Measurements from ENCODE around the gene VNN1.

GRCh38 chr6:132671295-132671694 is 42.6 kb downstream of the VNN1 start:
- TF ChIP-seq POLR2A (IDR thresholded peaks at IDR 0.05): no peak
- TF ChIP-seq CTCF (IDR thresholded peaks at IDR 0.05): no peak

Data from testis (tissue), 2 donors.